HG03378 (cell line): ENCODE results near the gene PDCD11.
"Not testable (repeated sequence)": the region's sequence is repeated elsewhere in the genome, so short reads cannot be mapped to it uniquely, and the experiment has no call there.

Experiments used
- ATAC-seq: cut with Tn5 transposase; IDR thresholded peaks from one replicate; pipeline ENCODE4 v1.9.1; 2021; ENCODE audit warnings: mild to moderate bottlenecking, moderate library complexity; ENCODE audit not compliant: unreplicated experiment

Gene PDCD11

DNA sequence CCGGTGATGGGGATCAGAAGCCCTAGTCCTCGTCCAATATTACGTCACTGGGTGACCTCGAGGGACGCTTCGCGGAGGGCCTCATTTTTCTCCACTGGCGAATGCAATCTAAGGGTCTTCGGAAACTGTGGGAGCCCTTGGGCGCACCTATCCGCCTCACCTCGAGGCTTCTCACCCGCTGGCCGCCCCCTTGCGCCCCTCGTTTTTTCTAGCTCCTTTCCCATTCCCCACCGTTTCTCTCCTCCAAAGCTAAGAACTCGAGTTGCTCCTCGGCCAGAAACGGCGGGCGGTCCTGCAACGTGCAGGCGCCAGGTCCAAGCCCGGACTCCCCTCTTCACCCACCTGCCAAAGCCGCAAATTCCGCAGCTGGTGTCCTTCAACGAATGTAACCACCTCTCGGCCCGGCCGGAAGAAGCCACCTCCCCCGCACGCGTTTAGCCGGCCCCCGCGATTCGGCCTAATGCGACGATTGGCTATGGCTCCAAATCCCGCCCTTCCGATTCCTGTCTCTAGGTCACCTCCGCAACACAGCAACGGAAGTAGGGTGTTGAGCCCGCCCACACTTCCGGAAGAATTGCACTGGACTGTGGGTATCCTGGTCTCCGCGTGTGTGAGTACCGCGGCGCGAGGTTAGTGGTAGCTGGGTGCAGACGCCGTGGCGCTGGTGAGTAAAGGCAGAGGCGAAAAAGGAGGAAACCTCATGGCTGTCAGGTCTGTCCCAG lies at the start of gene PDCD11, which contains the start of gene ATP5MK:
PDCD11 (plus strand) TSS at position 560 of the 722 bp plus-strand sequence. CDS start 1,801 bp downstream, outside the sequence.
ATP5MK (minus strand) TSS at position 409 of the 722 bp plus-strand sequence. CDS start 4,018 bp downstream, outside the sequence.
- peak; percentile 96 for ATAC-seq

DNA sequence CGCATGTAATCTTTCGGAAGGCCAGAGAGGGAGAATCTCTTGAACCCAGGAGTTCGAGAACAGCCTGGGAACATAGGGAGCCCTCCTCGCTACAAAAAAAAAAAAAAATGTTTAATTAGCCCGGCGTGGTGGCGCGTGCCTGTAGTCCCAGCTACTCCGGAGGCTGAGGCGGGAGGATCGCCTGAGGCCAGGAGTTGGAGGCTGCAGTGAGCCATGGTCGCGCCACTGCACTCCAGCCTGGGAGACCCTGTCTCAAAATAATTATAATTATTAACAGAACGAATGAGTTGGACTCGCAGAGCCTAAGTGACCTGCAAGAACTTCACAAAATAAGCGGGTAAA lies 46.3 kb upstream of the PDCD11 start:
- ATAC-seq, result no peak

GRCh38 chr10:103350517-103351260 lies 45.7 kb upstream of the PDCD11 start, which contains the start of gene PCGF6:
PCGF6 (minus strand) TSS chr10:103351140; CDS start chr10:103351066, 74 bp downstream.
- ATAC-seq, result peak; percentile 51

DNA sequence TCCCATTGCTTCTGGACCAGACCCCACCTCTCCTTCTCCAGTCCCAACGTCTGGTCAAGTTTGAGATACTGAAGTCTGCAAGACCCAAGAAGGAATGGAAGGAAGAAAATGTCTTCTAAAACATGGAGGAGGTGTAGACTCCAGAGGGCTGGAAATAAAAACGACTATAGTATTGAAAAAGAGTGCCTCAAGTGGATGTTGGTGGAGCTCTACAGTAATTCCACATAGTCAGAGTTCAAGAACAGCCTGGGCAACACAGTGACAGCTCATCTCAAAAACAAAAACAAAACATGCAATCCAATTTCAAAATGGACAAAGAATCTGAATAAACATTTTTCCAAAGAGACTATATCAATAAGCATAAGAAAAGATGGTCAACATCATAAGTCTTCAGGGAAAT lies 43.1 kb upstream of the PDCD11 start:
- no peak for ATAC-seq

DNA sequence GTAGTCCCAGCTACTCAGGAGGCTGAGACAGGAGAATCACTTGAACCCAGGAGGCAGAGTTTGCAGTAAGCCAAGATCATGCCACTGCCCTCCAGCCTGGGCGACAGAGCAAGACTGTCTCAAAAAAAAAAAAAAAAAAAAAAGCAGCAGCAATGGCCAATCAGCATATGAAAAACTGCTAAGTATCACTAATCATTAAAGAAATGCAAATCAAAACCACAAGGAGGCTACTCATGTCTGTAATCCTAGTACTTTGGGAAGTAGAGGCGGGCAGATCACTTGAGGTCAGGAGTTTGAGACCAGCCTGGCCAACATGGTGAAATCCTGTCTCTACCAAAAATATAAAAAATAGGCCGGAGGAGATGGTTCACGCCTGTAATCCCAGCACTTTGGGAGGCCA lies 41.9 kb upstream of the PDCD11 start:
- ATAC-seq, result not testable (repeated sequence)

- no peak for ATAC-seq
Observed at GRCh38 chr10:103355906-103356599, 40.4 kb upstream of the PDCD11 start.

DNA sequence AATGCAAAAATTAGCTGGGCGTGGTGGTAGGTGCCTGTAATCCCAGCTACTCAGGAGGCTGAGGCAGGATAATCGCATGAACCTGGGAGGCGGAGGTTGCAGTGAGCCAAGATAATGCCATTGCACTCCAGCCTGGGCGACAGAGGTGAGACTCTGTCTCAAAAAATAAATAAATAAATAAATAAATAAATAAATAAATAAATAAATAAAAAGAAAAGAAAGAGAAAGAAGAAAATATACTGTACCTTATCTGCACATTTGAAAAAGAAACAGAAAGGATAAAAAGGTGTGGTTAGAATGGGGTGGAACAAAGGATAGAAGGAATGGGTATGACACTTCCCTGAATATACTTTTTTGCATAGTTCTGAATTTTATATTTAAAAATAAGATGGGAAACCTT lies 36.9 kb upstream of the PDCD11 start:
- ATAC-seq, result not testable (repeated sequence)

DNA sequence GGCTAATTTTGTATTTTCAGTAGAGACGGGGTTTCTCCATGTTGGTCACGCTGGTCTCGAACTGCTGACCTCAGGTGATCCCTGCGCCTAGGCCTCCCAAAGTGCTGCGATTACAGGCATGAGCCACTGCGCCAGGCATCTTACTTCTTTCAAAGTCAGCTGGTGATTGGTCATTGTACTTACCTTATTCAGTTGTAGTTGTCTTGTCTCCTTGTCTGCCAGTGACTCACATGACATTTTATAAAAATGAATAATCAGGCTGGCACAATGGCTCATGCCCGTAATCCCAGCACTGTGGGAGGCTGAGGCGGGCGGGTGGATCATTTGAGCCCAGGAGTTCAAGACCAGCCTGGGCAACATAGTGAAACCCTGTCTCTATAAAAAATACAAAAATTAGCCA lies 35.6 kb upstream of the PDCD11 start:
- ATAC-seq, result not testable (repeated sequence)

DNA sequence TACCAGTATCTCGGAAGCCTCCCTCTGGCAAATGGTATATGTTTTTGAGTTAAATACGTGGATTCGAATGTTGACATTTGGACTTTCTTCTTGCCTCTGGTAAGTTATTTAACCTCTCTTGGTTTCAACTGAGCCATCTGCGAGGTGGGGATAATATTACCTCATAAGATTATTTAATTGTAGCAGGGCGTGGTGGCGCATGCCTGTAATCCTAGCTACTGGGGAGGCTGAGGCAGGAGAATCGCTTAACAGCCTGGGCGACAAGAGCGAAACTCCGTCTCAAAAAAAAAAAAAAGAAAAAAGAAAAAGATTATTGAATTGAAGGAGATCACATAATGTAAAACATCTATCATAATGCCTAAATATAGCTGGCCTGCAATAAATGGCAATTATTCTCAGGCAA lies 29.0 kb upstream of the PDCD11 start:
- ATAC-seq, result no peak

GRCh38 chr10:103367782-103368518 lies 28.5 kb upstream of the PDCD11 start, which contains the start of gene TAF5:
TAF5 (plus strand) TSS chr10:103367976; CDS start chr10:103367990, 14 bp downstream.
- ATAC-seq, result peak; percentile 49

GRCh38 chr10:103373544-103373943 lies 22.9 kb upstream of the PDCD11 start:
- ATAC-seq, result peak; percentile 32

DNA sequence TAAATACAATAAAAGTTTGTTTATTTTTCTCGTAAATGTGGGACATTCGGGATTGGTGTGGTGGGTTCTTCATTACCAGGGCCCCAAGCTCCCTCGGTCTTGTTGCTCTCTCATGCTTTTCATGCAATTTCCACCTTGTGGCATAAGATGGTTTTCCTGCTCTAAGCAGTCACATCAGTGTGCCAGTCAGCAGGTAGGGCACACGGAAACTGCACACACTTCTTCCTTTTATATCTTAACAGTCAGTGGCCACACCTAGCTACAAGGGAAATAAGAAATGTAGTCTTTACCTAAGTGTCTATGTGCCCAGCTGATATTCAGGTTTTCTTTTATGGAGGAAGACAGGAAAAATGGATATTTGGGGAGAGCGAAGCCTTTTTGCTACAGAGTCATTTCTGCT lies 22.2 kb upstream of the PDCD11 start:
- ATAC-seq, result no peak

GRCh38 chr10:103382769-103383168 lies 13.7 kb upstream of the PDCD11 start:
- no peak for ATAC-seq

GRCh38 chr10:103394180-103394579 lies 2.2 kb upstream of the PDCD11 start:
- no peak for ATAC-seq

GRCh38 chr10:103395754-103396066 lies 716 bp upstream of the PDCD11 start:
- ATAC-seq, result no peak

DNA sequence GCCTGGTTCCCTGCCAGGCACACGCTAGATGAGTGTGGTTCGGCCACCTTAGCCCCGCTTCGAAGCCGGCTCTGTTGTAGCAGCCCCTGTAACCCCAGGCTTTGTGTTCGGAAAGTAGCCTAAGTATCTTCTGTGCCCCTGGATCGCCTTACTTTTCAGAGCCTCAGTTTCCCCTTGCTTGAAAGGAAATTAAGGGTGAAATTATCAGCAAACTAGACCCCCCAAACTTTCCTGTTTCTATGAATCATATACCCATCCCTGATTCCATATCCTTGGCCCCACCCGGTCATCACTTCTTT lies 312 bp downstream of the PDCD11 start:
- ATAC-seq, result no peak

DNA sequence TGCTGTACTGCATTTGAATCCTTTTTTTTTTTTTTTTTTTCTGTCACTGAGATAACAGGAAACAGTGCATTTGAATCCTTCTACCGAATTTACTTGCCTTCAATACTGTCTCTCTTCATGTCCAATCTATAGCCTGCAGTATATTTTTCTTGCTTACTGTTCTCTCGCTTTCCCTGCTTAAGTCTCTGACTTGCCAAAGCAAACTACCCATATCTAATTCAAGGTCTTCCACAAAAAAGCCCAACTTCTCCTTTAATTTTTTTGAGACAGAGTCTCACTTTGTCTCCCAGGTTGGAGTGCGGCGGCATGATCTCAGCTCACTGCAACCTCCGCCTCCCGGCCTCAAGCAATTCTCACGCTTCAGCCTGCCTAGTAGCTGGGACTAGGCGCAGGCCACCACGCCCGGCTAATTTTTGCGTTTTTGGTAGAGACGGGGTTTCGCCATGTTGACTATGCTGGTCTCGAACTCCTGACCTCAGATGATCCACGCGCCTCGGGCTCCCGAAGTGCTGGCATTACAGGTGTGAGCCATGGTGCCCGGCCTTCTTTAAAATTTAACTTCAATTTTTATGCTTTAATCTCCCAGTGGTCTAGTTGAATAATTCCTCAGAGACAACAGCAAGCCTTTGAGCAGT lies 882 bp downstream of the PDCD11 start:
- no peak for ATAC-seq

GRCh38 chr10:103413564-103413963 lies 17.1 kb downstream of the PDCD11 start:
- no peak for ATAC-seq

DNA sequence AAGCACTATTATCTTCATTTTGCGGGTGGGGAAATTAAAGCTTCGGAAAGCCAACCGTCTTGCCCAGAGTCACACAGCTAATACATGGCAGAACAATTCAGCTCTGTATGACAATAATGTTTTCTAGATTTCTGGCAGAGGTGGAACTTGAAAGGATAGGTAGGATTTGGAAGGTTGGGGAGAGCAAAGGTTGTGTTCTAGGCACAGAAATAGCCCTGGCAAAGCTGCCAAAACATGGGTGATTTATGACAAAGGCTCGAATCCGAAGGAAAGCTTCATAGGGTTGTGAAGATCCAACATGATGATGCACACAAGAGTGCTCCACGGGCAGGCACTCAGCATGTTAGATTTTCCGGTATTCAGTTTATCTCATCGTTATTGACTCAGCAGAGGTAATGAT lies 19.2 kb downstream of the PDCD11 start:
- no peak for ATAC-seq

GRCh38 chr10:103416436-103417147 lies 20.2 kb downstream of the PDCD11 start:
- ATAC-seq, result no peak
